B cell (primary cell): ENCODE results near the gene KCNJ16. TPM values are rescaled to one million over a fixed set of nuclear protein-coding genes. Genes with fewer than 3 reads are reported as not detected.

Experiments
- ATAC-seq: fragments of 200-7000 bp; cut with Tn5 transposase; one replicate; pipeline ENCODE4 v1.10.0; 2021; ENCODE audit warnings: low read depth, mild to moderate bottlenecking, moderate number of reproducible peaks, moderate library complexity
- CTCF ChIA-PET: fragments of 350-600 bp; sonication (Branson Sonifier 250); formaldehyde crosslinking; loops from one replicate; lab custom pipeline; 2021; ENCODE audit warnings: antibody characterized with exemption, inconsistent platforms; lab: Charles Lee
- POLR2A ChIA-PET: fragments of 350-600 bp; sonication (Branson Sonifier 250); formaldehyde crosslinking; loops from one replicate; lab custom pipeline; 2021; ENCODE audit warnings: antibody characterized with exemption; lab: Charles Lee
- DNase-seq: peaks from one replicate; pipeline ENCODE4 v3.0.0; 2013
- H2AFZ ChIP-seq: 2 replicates; pipeline ENCODE4 v1.6.1; 2012; ENCODE audit warnings: mild to moderate bottlenecking, low read depth, low read length; ENCODE audit not compliant: insufficient read depth, poor library complexity, severe bottlenecking
- H3K27ac ChIP-seq, 2 donors: 1 replicate in 1 of 2; 2 replicates in 1 of 2; pipeline ENCODE4 v1.5.1; 2012 to 2013; ENCODE audit warnings: low read length in 2 of 2, mild to moderate bottlenecking in 2 of 2, moderate library complexity in 1 of 2
- H3K27me3 ChIP-seq, 4 experiments: fragments of 200-600 bp in 1 of 4; sonication (generic) in 1 of 4; replicated peaks in 1 of 4; 1 replicate in 2 of 4; 2 replicates in 2 of 4; pipeline versions ENCODE4 v1.6.1 to v1.7.0; 2013 to 2016; ENCODE audit warnings: low read length in 3 of 4, mild to moderate bottlenecking in 2 of 4, mixed read lengths in 1 of 4, moderate library complexity in 1 of 4; ENCODE audit not compliant: insufficient read depth in 4 of 4, control insufficient read depth in 3 of 4; ENCODE audit errors: control extremely low read depth in 1 of 4
- H3K36me3 ChIP-seq, 2 experiments: replicated peaks in 1 of 2; 1 replicate in 1 of 2; 2 replicates in 1 of 2; pipeline versions ENCODE4 v1.6.1 to v1.7.1; 2013; ENCODE audit warnings: low read length in 1 of 2; ENCODE audit not compliant: insufficient read depth in 2 of 2, control insufficient read depth in 1 of 2; ENCODE audit errors: control extremely low read depth in 1 of 2, extremely low read depth in 1 of 2
- H3K4me1 ChIP-seq, 2 donors: fragments of 200-600 bp in 1 of 2; sonication (generic) in 1 of 2; 1 replicate in 1 of 2; 2 replicates in 1 of 2; pipeline versions ENCODE4 v1.5.1 to v1.6.1; 2013 to 2017; ENCODE audit warnings: low read length in 2 of 2; ENCODE audit not compliant: control insufficient read depth in 2 of 2, insufficient read depth in 2 of 2
- H3K4me2 ChIP-seq: replicated peaks from 2 replicates; pipeline ENCODE3; 2012; ENCODE audit warnings: mild to moderate bottlenecking, low read depth, low read length; ENCODE audit not compliant: poor library complexity, severe bottlenecking
- H3K4me3 ChIP-seq, 5 experiments: fragments of 200-600 bp in 1 of 5; sonication (generic) in 1 of 5; 1 replicate in 3 of 5; 2 replicates in 2 of 5; pipeline versions ENCODE4 v1.5.1 to v1.7.0; 2011 to 2016; ENCODE audit warnings: low read length in 4 of 5, mild to moderate bottlenecking in 4 of 5, low read depth in 2 of 5, control low read depth in 1 of 5, moderate library complexity in 1 of 5; ENCODE audit not compliant: insufficient read depth in 1 of 5; ENCODE audit errors: control extremely low read depth in 1 of 5, extremely low read depth in 1 of 5
- H3K79me2 ChIP-seq: fragments of 200-600 bp; sonication (generic); one replicate; pipeline ENCODE4 v1.6.0; 2016; ENCODE audit warnings: low read length; ENCODE audit not compliant: control insufficient read depth, insufficient read depth
- H3K9ac ChIP-seq: fragments of 200-600 bp; sonication (generic); 2 replicates; pipeline ENCODE4 v1.6.1; 2017; ENCODE audit warnings: mild to moderate bottlenecking, low read length, moderate library complexity
- H3K9me3 ChIP-seq, 3 donors: one replicate each; pipeline versions ENCODE4 v1.6.1 to v1.7.1; 2013; ENCODE audit warnings: low read length in 2 of 3; ENCODE audit not compliant: control insufficient read depth in 2 of 3, insufficient read depth in 1 of 3; ENCODE audit errors: control extremely low read depth in 1 of 3
- H4K20me1 ChIP-seq: 2 replicates; pipeline ENCODE4 v1.6.0; 2012; ENCODE audit warnings: mild to moderate bottlenecking, low read length; ENCODE audit not compliant: insufficient read depth, control insufficient read depth, poor library complexity, severe bottlenecking
- H3K27ac Mint-ChIP-seq: one replicate; pipeline ENCODE4 v1.8.0; 2021; ENCODE audit warnings: mixed read lengths
- H3K27me3 Mint-ChIP-seq: one replicate; pipeline ENCODE4 v1.8.0; 2021; ENCODE audit warnings: mixed read lengths
- H3K4me1 Mint-ChIP-seq: one replicate; pipeline ENCODE4 v1.8.0; 2021; ENCODE audit warnings: mixed read lengths
- H3K4me3 Mint-ChIP-seq: one replicate; pipeline ENCODE4 v1.8.0; 2021; ENCODE audit warnings: mixed read lengths
- H3K9me3 Mint-ChIP-seq: one replicate; pipeline ENCODE4 v1.8.0; 2022; ENCODE audit warnings: mixed read lengths; ENCODE audit not compliant: insufficient read depth
- CTCF ChIP-seq: fragments of 200-600 bp; IDR thresholded peaks from one replicate; pipeline ENCODE4 v1.8.0; 2022; ENCODE audit warnings: antibody characterized with exemption, mild to moderate bottlenecking
- EZH2 ChIP-seq: IDR thresholded peaks from 2 replicates; pipeline ENCODE4 v1.6.1; 2012; ENCODE audit warnings: borderline replicate concordance, low read depth, mild to moderate bottlenecking, moderate library complexity, low read length; ENCODE audit not compliant: insufficient read depth, poor library complexity, severe bottlenecking
- WGBS: methylation state at CpG from one replicate; pipeline ENCODE4 v1.1.5; 2013; ENCODE audit warnings: missing lambda C conversion rate; ENCODE audit not compliant: insufficient coverage; 5-methylcytosine and 5-hydroxymethylcytosine counted together
- intact Hi-C: fragments of 100-400 bp; cut with micrococcal nuclease; formaldehyde crosslinking; loops from one replicate; pipeline ENCODE4 v1.10.0; 2022
- polyA plus RNA-seq: library from polyadenylated mRNA; depleted of rRNA; stranded (reverse); fragments of >200 nt; gene quantifications from 2 replicates; pipeline ENCODE4 v1.2.3, GENCODE V29; 2012
- total RNA-seq, 2 donors: library from RNA; stranded (reverse); fragments of 120-200 nt in 1 of 2; gene quantifications; 1 replicate in 1 of 2; 2 replicates in 1 of 2; pipeline versions ENCODE4 v1.2.3 to v1.2.4, GENCODE V29; 2013 to 2022

KCNJ16 gene
- total and polyA plus RNA-seq, 2 donors (not counting 1 experiment from before 2014, with no cell fraction given): not detected

- no peak for TF ChIP-seq EZH2
- no peak for TF ChIP-seq CTCF
- Mint-ChIP-seq H3K27me3 (no peaks in the 10 kb centered on the region), H3K4me3 (no peak overlapping the region), H3K4me1 (no peaks in the 10 kb centered on the region), H3K9me3 (no peaks in the 10 kb centered on the region), H3K27ac (no peak overlapping the region)
- no peaks in the 10 kb centered on the region for H3K79me2 ChIP-seq
- H3K27ac ChIP-seq: no peak overlapping the region
- H3K36me3 ChIP-seq: no peaks in the 10 kb centered on the region
- intact Hi-C loops: no loop called here
- no peak for ATAC-seq
- no peak overlapping the region for H2AFZ ChIP-seq
- no peak overlapping the region for H3K4me2 ChIP-seq
- no peak overlapping the region for H3K4me3 ChIP-seq
- H3K9ac ChIP-seq: no peak overlapping the region
- H3K27me3 ChIP-seq: no peaks in the 10 kb centered on the region
- H4K20me1 ChIP-seq: no peaks in the 10 kb centered on the region
- no peak for DNase-seq
- WGBS: 100% methylated on average over 2 of the region's 7 CpGs
- no peaks in the 10 kb centered on the region for H3K4me1 ChIP-seq
- ChIA-PET POLR2A (no interaction called here), CTCF (no interaction called here)
- no peaks in the 10 kb centered on the region for H3K9me3 ChIP-seq
Observed at GRCh38 chr17:70080541-70081347, 5.7 kb downstream of the KCNJ16 start.

- TF ChIP-seq EZH2 (no peak), CTCF (no peak)
- Mint-ChIP-seq H3K27me3 (no peaks in the 10 kb centered on the region), H3K27ac (no peak overlapping the region), H3K4me1 (no peaks in the 10 kb centered on the region), H3K9me3 (no peaks in the 10 kb centered on the region), H3K4me3 (no peak overlapping the region)
- ATAC-seq (no peak), DNase-seq (no peak)
- Histone ChIP-seq H3K27ac (no peak overlapping the region), H3K27me3 (no peaks in the 10 kb centered on the region), H3K4me2 (no peak overlapping the region), H3K79me2 (no peaks in the 10 kb centered on the region), H2AFZ (no peak overlapping the region), H3K9me3 (no peaks in the 10 kb centered on the region), H3K4me1 (no peaks in the 10 kb centered on the region), H4K20me1 (no peaks in the 10 kb centered on the region), H3K4me3 (no peak overlapping the region), H3K36me3 (no peaks in the 10 kb centered on the region), H3K9ac (no peak overlapping the region)
- ChIA-PET CTCF (no interaction called here), POLR2A (no interaction called here)
- intact Hi-C loops: no loop called here
- WGBS: no CpG with 5 or more reads among the region's 1 CpG
Observed at GRCh38 chr17:70081885-70082284, 6.9 kb downstream of the KCNJ16 start.
